GM19035 (cell line): ENCODE data around the gene FBXL15.
"Not testable (repeated sequence)": the region's sequence is repeated elsewhere in the genome, so short reads cannot be mapped to it uniquely, and the experiment has no call there.

ENCODE experiments used
- ATAC-seq: cut with Tn5 transposase; IDR thresholded peaks from one replicate; pipeline ENCODE4 v1.9.1; 2021; ENCODE audit not compliant: unreplicated experiment

FBXL15 gene

DNA sequence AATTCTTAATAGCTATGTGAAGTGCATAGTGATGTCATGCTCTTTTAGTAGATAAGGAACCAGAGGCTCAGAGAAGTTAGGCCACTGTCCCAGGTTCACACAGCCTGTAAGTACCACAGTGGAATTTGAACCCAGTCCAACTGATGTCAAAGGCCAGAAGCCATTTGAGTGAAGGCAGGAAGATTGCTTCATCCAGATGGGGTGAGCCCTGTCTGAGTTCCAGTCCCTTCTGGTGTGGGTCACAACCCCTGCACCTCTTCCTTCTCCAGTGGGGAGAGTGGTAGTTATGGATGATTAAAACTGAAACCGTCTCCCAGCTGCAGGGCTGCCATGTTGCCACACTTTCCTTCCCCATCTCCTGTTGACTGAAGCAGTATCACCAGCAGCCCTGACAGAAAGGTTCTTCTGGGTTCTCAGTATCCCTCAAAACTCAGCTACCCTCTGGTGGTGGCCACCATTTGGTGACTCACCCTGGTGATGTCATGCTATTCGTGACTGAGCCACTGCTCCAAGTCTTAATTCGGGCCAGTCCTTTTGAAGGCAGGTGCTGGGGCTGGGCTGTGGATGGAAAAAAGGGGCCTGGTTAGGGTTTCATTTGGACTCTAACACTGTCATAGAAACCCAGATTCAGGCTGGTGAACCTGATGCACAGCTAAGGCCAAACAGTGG is 32.2 kb downstream of the FBXL15 start:
- ATAC-seq, result no peak

DNA sequence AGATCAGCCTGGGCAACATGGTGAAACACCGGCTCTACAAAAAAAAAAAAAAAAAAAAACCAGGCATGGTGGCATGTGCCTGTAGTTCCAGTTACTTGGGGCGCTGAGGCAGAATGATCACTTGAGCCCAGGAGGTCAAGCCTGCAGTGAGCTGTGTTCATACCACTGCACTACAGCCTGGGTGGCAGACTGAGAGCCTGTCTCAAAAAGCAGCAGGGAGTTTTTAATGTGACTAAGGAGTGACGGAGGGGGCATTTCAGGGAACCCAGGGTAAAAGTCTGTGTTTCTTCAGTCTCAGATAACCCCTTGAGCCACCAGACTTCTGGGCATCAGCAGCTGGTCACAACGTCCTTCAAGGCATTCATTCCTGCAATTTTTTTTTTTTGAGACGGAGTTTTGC is 32.9 kb downstream of the FBXL15 start:
- ATAC-seq, result no peak

DNA sequence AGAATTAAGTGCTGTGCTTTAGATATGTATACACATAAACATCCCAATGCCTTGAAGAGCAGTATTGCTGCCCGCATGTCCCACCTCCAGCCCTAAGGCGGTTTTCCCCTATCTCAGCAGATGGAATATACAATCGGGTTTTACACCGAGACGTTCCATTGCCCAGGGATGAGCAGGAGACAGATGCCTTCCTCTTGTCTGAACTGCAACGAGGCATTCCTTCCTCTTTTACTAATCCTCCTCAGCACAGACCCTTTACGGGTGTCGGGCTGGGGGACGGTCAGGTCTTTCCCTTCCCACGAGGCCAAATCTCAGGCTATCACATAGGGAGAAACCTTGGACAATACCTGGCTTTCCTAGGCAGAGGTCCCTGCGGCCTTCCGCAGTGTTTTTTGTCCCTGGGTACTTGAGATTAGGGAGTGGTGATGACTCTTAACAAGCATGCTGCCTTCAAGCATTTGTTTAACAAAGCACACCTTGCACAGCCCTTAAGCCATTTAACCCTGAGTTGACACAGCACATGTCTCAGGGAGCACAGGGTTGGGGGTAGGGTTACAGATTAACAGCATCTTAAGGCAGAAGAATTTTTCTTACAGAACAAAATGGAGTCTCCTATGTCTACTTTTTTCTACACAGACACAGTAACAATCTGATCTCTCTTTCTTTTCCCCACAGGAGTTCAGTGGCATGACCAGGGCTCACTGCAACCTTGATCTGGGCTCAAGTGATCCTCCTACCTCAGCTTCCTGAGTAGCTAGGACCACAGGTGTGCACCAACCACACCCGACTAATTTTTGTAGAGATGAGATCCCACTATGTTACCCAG is 34.2 kb downstream of the FBXL15 start:
- not testable (repeated sequence) for ATAC-seq

DNA sequence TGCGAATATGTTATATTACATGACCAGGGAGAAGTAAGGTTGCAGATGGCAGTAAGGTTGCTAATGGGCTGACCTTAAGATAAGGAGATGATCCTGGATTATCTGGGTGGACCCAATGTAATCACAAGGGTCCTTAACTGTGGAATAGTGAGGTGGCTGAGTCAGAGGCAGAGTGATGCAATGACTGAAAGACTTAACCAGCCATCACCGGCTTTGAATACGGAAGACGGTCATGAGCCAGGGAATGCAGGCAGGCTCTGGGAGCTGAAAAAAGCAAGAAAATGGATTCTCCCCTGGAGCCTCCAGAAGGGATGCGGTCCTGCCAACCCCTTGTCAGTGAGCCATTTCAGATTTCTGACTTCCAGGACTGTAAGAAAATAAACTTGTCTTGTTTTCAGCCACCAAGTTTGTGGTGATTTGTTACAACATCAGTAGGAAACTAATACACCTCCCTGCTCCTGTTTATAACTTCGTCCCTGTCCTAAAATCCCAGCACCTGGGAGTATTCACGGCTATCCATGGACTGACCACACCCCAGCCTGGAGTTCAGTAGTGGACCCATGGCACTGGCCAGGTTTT is 35.3 kb downstream of the FBXL15 start:
- no peak for ATAC-seq

DNA sequence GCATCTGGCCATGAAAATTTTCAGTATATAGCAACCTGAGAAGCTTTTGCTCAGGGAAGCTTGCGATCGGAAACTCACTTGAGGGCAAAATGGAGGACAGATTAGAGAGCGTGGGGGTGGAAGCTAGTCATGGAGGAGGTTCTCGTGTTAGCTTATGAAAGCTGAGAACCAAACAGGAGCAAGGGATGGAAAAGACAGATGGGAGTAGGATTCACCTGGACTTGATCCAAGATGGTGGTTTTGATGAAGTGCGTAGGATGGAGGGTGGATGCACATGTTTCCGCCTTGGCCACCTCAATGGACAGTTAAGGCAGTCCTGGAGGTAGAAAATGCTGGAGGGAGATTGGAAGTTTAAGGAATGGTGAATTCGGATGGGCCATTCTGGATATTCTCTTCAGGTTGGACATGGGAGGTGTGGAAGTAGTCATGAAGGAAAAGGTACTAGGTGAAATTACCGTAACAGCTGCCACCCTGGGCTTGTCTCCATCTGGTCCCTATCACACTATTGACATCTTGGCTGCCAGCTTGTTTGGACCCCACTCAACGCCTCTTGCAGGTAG is 37.0 kb downstream of the FBXL15 start:
- ATAC-seq, result no peak

DNA sequence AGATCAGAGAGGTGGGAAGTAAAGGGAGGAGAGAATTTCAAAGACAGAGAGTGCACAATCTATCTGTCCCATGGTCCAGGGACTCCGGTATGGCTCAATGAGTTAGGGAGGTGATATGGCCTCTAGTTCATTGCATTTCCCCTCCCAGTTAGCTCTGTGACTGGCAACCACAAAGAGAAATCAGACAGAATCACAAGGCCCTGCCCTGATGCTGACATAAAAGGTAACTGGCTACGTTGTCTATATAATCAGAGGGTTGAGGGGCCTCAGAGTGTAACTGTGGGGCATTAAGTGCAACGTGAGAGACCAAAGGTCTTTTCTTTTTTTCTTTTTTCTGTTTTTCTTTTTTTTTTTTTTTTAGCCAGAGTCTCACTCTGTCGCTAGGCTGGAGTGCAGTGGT is 38.0 kb downstream of the FBXL15 start:
- ATAC-seq, result no peak

DNA sequence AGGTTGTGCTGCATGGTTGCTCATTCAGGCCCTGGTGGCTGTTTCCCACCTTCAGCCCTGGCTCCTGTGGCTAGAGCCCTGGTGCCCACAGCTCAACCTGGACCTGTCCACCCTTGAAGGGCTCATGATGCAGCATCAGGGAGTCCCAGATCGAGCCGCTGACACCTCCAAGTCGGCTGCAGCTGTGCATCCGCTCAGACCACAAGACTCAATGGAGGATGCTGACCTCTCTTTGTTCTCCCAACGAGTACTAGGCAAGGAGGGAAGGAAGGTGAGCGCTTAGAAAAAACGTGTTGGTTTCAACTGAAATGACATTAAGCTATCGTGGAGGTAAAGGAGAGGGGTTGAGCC is 40.2 kb downstream of the FBXL15 start:
- peak; percentile 26 for ATAC-seq

DNA sequence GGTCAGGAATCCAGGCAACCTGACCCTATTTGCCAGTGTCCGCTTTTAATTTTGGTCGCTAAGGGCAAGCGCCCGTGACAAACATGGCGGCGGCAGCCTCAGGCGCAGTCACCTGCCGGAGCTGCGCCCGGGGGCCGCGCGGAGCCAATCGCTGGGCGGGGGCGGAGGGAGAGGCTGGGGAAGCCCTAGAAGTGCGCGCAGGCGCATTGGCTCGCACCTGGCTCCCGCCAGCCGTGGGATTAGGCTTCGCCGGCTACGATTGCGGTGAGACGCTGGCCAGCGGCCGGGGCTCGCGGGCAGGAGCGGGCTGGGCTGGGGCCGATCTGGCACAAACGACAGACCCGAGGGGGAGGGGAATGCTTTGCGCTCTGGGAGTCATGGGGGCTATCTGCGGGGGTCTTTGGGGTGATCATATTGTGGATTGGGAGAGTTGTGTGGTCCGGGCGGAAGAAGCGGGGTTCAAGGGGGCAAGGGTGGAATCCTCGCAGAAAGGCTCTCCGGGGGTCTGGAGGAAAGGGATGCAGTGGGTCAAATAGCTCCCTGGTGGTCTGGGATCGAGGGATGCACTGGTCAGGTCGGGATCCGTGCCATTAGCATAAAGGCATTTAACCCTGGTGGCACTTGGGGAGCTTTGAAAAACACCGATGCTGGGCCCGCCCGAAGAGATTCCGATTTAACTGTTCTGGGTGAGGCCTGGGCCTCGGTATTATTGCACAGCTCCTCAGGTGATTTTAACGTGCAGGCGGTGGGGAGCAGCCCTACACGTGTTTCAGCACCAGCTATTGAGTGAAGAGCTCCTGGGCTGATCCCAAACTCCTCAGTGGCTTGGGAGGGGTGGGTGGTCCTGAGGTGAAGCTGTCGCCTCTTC is 40.8 kb downstream of the FBXL15 start:
- ATAC-seq, result peak; percentile 88

DNA sequence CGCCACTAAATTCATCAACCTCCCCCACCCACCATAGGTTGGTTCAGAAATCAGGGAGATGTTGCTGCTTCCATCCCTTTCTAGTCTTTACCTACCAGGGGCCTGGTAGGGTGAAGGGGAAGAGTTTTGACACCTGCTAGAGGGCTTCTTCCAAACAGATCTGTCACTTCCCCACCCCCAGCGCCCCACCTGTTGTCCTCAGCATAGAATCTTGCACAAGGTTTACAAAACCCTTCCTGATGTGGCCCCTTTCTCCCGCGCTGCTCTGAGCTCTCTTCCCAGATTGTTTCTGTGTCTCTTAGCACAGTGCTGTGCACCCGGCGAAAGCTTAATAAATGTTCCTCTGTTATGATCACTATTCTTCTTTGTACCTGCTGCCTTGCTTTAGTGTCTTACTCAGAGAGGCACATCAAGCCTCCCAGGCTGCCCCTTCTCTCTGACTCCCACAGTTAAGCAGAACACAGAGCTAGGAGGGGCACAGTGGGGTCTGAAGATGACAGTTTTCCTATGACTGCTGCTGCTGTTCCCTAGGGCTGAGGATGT is 41.9 kb downstream of the FBXL15 start:
- ATAC-seq, result no peak

DNA sequence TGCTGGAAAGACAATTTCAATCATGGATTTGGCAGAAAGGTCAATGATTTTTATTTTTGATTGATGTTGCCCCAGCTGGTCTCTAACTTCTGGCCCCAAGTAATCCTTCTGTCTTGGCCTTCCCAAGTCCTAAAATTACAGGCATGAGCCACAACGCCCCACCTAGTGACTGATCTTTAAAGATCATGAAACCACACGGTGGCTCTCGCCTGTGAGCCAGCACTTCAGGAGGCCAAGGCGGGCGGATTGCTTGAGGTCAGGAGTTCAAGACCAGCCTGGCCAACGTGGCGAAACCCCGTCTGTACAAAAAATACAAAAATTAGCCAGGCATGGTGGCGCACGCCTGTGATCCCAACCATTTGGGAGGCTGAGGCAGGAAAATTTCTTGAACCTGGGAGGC is 43.3 kb downstream of the FBXL15 start:
- ATAC-seq, result no peak

DNA sequence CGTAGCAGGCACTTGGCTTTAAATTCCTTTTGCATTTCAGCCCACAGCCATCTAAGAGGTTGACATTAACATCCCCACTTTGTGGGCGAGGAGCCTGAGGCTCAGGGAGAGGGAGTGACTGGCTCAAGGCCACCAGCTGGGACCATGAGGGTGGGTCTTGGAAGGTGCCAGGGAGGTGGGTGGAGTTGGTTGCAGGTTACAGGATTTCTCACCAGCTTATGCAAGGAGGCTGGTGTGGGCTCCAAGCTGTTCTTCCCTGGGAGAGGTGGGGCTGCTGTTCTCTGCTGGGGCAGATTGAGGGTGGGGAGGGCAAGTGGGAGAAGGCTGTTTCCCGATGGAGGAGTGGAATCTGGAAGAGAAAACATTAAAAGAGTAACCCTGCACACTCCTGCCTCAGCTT is 44.8 kb downstream of the FBXL15 start:
- no peak for ATAC-seq

DNA sequence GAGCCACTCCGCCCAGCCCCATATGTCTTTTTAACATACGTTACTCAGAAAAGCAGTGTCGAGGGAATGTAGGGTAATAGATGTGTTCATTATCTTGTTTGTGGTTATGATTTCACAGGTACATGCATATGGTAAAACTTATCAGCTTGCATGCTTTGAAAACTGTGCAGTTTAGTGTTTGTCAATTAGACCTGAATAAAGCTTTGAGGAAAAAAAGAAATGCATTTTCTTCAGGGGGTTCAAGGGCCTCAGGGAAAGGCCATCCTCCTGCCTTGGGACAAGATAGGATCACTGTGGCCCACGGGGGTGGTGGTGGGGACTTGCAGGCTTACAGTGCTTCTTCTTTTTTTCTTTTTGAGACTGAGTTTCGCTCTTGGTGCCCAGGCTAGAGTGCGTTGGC is 46.7 kb downstream of the FBXL15 start:
- no peak for ATAC-seq

DNA sequence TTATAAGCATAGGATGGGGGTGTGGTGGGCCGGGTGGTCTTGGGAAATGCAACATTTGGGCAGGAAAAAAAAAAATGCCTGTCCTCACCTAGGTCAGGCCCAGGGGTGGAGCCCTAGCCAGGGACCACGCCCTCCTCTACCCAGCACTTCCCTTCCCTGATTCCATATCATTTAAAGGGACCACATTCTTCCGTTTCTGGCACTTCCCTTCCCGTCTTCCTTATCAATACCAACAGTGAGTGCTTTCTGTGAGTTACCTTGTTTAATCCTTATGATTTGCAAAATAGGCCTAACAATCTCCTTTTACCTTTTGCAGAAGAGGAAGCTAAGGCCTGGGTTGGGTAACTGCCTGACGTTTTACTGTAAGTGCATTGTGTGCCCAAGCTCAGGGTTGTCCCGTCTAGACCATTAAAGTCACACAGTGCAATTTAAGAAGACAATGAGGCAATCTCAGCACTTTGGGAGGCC is 47.4 kb downstream of the FBXL15 start:
- ATAC-seq, result no peak

DNA sequence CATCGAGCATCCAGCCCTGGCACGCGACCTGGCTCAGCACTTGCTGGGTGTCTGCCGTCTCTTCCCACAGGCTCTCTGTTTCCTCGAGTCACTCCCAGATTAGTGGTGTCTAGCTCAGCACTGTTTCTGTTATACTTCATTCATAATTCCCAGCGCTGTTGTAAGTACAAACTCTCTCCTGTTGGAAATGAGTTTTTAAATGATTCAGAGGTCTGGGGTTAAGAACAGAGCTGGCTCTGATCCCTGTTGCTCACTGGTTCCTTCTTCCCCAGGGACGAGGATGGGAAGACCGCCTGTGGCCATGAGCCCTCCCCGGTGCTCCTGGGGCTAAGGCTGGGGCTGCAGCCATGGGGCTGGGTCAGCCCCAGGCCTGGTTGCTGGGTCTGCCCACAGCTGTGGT is 48.0 kb downstream of the FBXL15 start:
- no peak for ATAC-seq

DNA sequence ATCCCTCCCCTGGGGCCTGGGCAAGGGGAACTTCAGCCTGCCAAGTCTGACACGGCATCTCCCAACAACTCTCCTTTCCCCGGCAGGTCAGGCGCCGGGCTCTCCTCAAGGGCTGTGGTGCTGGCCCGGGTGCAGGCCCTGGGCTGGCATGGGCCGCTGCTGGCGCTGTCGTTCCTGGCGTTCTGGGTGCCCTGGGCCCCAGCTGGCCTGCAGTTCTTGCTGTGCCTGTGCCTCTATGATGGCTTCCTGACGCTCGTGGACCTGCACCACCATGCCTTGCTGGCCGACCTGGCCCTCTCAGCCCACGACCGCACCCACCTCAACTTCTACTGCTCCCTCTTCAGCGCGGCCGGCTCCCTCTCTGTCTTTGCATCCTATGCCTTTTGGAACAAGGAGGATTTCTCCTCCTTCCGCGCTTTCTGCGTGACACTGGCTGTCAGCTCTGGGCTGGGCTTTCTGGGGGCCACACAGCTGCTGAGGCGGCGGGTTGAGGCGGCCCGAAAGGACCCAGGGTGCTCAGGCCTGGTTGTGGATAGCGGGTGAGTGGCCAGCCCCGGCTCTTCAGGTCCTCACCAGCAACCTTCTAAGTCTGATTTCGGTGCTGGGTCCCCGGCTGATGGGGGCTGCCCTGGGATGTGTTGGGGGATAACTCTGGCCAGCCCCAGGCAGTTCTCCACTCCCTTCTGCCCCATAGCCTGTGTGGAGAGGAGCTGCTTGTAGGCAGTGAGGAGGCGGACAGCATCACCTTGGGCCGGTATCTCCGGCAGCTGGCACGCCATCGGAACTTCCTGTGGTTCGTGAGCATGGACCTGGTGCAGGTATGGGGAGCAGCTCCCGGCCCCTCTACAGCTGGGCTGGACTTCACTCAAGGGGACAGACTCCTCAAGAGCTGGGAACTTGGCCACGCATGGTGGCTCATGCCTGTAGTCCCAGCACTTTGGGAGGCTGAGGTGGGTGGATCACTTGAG is 50.2 kb downstream of the FBXL15 start:
- no peak for ATAC-seq
